ENCODE measurements around the gene RIBC2. TPM values are rescaled to one million over a fixed set of nuclear protein-coding genes. Genes with fewer than 3 reads are reported as not detected.
"Not testable (repeated sequence)": the region's sequence is repeated elsewhere in the genome, so short reads cannot be mapped to it uniquely, and the experiment has no call there.

RIBC2 gene
- polyA plus RNA-seq, 3 donors = 7.0 to 8.8 (median 8.0) TPM

- no peak for DNase-seq
These were observed 8.9 kb downstream of the RIBC2 start for GRCh38 chr22:45422237-45422983.

DNA sequence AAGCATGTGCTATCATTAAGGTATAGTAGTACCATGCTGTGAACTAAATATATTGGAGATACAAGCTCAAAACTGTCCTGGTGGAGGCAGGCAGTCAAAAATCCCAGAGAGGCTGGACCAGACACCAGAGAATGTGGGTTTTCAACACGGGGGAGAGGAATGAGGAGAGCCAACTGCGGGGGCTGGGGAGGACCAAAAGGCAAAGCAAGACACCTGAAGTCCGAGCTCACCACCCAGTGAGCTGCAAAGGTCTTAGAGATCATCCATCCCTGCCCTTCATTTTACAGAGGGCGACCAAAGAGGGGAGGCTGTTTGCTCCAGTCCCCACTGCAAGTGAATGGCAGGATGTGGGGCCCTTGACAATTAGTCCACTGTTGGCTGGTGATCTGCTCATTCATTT lies 10.0 kb downstream of the RIBC2 start:
- no peak for DNase-seq

DNA sequence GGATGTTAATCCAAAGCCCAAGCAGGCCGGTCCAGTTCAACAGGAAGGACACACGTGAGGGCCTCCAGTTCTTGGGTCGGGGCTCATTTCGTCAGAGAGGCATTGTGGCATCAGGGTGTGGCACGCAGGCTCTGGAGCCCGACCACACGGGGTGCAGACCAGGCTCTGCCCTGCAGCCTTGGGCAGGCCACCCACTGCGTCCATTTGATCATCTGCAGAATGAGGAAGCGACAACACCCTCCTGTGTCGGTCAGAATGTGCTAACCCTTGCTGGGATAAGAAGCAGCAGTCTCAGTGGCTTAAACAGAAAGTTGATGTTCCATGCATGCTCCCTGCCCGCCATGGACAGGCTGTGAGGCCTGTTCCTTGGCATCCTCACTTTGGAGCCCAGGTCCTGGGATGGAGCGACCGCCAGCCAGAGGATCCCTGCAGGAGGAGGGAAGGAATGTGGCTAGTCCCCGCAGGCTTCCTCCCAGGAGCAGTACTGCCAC lies 10.8 kb downstream of the RIBC2 start:
- no peak for DNase-seq

DNA sequence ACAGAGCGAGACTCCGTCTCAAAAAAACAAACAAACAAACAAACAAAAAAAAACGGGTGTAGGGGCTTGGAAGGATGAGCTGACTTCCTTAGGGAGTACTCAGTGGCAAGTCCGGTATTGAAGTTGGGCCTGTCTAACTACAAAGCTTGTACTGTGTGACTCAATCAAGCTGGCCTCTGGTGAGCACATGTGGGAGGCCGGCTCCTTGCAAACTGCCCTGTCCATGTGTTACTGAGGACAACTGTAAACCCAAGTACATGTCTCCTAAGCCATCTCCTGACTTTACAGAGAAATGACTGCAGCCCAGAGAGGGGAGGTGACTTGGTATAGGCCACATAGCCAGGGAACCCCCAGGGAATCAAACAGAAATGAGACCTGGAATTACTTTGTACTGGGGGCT lies 11.6 kb downstream of the RIBC2 start:
- no peak for DNase-seq

DNA sequence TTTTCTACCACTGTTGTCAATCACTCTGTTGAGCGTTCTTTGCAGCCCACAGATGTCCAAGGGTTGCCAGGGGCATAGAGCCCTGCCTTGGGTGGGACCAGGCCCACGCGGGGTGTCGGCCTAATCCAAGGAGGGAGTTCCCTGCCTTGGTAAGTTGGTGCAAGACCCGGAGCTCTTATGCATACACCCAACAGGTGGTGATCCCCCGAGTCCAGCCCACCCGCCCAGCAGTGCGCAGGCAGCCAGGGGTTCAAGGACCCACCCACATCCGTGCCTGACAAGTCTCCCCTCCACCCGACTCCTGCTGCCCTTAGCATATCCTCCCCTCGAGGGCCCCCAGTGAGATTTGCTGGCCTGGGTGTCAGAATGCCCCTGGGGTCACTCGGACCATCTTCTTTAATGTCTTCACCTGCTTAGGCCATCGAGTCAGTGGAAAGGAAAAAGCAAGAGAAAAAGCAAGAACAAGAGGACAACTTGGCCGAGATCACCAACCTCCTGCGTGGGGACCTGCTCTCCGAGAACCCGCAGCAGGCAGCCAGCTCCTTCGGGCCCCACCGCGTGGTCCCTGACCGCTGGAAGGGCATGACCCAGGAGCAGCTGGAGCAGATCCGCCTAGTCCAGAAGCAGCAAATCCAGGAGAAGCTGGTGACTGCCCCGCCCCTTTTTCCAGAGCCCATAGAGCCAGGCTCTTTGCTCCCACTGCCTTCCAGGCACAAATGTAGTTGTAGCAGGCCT lies 12.2 kb downstream of the RIBC2 start:
- no peak for DNase-seq

GRCh38 chr22:45426387-45426786 lies 12.9 kb downstream of the RIBC2 start:
- DNase-seq = no peak

- no peak for DNase-seq
These were observed 13.6 kb downstream of the RIBC2 start for GRCh38 chr22:45427114-45427513.

- DNase-seq = no peak
These were observed 15.2 kb downstream of the RIBC2 start for GRCh38 chr22:45428391-45429385.

- no peak for DNase-seq
These were observed 15.9 kb downstream of the RIBC2 start for GRCh38 chr22:45429424-45429823.

- no peak for DNase-seq
These were observed 16.7 kb downstream of the RIBC2 start for GRCh38 chr22:45429981-45430775.

DNA sequence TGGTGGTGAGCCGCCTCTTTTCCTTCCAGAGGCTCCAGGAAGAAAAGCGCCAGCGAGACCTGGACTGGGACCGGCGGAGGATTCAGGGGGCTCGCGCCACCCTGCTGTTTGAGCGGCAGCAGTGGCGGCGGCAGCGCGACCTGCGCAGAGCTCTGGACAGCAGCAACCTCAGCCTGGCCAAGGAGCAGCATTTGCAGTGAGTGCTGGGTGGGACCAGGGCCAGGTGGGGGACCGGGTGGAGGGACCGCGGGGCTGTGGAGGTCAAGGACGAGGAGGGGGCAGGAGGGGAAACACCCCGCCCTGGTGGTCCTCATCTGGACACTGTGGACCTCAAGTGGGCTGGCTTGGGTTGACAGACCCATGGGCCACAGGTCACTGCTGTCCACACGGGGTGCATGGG lies 17.4 kb downstream of the RIBC2 start:
- DNase-seq = no peak

DNA sequence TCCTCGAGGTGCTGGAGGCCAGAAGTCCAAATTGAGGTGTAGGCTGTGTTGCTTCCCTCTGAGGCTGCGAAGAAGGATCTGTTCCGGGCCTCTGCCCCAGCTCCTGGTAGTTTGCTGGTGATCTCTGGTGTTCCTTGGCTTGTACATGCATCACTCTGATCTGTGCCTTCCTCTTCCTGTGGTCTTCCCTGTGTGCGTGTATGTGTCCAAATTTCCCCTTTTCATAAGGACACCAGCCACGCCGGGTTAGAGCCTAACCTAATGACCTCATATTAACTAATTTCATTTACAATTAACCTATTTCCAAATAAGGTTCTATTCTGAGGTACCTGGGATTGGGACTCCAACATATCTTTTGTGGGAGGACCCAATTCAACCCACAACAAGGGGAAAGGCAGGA lies 21.5 kb downstream of the RIBC2 start:
- no peak for DNase-seq

DNA sequence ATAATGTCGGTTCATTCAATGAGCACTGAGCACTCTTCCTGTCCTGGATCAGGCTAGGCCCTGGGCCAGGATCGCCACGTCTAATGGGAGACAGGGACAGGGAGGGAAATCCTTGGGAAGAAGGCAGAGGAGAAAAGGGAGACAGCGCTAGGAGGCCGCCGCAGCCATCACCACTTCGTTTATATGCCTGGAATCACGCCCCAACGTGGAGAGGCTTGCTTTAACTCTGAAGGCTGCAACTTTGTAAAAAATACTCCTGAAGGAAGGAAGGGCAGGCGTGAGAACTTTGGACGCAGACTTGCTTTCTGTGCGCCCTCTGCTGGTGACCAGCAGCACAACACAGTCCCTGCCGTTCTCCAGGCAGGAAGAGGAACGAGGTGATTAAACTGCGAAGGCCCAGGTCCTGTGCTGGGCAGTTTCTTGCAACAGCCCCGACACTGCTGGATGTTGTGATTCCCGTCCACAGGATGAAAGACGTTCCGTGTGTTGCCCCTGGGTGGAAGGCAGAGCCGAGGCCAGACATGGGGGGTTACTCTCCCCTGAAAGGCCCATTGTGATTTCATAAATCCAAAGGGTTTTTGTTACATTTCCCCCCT lies 22.1 kb downstream of the RIBC2 start:
- DNase-seq = peak; percentile 88

DNA sequence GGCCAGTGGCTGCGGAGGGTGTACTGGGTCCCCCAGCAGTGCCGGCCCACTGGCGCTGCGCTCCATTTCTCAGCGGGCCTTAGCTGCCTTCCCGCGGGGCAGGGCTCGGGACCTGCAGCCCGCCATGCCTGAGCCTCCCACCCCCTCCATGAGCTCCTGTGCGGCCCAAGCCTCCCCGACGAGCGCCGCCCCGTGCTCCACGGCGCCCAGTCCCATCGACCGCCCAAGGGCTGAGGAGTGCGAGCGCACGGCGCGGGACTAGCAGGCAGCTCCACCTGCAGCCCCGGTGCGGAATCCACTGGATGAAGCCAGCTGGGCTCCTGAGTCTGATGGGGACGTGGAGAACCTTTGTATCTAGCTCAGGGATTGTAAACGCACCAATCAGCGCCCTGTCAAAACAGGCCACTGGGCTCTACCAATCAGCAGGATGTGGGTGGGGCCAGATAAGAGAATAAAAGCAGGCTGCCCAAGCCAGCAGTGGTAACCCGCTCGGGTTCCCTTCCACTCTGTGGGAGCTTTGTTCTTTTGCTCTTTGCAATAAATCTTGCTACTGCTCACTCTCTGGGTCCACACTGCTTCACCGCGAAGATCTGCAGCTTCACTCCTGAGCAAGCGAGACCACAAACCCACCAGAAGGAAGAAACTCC lies 23.5 kb downstream of the RIBC2 start:
- not testable (repeated sequence) for DNase-seq

DNA sequence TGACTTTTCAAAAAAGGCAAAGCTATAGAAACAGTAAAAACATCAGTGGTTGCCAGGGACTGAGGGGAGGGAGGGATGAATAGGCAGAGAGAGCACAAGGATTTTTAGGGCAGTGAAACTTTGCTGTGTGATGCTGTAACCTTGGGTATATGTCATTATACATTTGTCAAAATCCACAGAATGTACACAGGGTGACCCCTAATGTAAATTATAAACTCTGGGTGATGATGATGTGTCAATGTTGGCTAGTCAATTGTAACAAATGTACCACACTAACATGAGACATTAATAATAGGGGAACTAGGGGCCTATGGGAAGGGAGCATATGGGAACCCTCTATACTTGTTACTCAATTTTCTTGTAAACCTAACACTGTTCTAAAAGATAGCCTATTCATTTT lies 24.8 kb downstream of the RIBC2 start:
- no peak for DNase-seq

DNA sequence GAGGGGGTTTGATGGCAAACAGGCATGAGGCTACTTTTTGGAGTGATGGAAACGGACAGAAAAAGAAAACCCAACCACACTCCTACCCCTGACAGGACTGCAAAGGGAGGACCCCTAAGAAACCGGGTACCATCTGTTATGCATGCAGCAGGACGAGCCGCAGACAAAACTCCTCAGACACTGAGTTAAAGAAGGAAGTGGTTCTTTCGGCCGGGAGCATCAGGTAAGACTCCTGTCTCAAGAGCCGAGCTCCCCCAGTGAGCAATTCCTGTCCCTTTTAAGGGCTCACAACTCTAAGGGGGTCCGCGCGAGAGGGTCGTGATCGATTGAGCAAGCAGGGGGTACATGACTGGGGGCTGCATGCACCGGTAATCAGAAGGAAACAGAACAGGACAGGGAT lies 27.2 kb downstream of the RIBC2 start:
- DNase-seq = not testable (repeated sequence)

- peak; percentile 59 for DNase-seq
These were observed 27.6 kb downstream of the RIBC2 start for GRCh38 chr22:45441138-45441537.

DNA sequence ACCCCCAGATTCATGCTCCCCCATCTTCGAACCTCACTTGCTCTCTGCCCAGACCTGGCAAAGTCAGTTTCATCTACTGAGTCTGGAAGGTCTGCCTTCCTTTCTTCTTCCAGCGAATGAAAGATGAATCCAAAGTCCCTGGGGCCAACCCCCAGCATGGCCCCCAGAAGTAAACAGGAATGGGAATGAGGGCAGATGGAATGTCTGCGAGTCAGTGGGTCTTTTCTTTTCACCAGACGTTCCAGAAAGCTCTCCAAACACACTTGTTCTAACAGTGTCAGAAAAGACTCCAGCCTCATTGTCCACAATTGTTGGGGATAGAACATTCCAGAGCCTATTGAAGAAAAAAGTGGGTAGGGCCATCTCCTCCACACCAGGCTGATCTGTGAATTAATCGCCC lies 28.6 kb downstream of the RIBC2 start:
- DNase-seq = no peak

DNA sequence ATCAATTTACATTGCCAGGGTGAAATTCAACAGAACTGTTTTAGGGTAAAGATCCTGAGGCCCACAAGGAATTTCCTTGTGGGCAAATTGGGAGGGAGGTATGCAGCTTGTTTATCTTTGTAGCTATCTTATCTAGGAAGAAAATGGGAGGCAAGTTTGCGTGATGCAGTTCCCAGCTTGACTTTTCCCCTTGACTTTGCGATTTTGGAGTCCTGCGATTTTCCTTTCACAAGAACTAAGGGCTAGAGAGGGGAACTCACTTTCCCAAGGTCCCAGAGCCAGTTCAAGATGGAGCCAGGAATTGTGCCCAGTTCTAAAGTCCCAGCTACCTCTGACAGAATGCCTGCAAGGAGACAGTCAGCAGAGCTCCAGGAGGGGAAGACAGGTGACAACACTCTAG lies 30.7 kb downstream of the RIBC2 start:
- no peak for DNase-seq

DNA sequence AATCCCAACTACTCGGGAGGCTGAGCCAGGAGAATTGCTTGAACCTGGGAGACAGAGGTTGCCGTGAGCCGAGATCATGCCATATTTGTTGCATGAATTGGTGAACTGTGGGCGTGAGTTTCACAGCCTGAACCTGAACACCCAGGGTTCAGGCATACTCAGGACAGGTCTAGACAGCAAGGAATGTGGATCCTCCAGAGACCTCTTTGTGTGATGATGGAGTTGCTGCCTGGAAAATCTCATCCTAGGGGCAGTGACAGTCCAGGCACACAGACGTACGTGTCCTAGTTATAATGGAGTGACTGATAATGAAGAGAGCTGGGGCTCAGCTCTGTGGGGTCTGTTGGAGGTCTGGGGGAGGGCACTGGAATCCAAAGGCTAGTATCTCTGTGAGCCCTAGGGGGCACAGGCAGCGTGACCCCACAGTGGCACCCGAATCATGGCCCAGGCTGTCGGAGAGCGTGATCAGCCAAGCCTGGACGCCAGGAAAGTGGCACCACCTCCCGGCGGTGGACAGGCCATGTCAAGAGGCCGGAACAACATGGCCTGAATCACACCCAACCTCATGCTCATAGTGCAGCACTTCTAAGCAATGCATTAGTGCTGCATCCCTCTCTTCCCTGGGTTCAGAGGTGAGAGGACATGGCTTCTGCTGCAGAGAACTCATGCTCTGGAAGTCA lies 31.7 kb downstream of the RIBC2 start:
- DNase-seq = no peak

All from renal pelvis (tissue), 4 donors.